B cell (primary cell): ENCODE measurements around the gene SART3. TPM values are rescaled to one million over a fixed set of nuclear protein-coding genes. Genes with fewer than 3 reads are reported as not detected.

ENCODE experiments used
- ATAC-seq: fragments of 200-7000 bp; cut with Tn5 transposase; one replicate; pipeline ENCODE4 v1.10.0; 2021; ENCODE audit warnings: low read depth, mild to moderate bottlenecking, moderate number of reproducible peaks, moderate library complexity
- CTCF ChIA-PET: fragments of 350-600 bp; sonication (Branson Sonifier 250); formaldehyde crosslinking; loops from one replicate; lab custom pipeline; 2021; ENCODE audit warnings: antibody characterized with exemption, inconsistent platforms; lab: Charles Lee
- POLR2A ChIA-PET: fragments of 350-600 bp; sonication (Branson Sonifier 250); formaldehyde crosslinking; loops from one replicate; lab custom pipeline; 2021; ENCODE audit warnings: antibody characterized with exemption; lab: Charles Lee
- DNase-seq: peaks from one replicate; pipeline ENCODE4 v3.0.0; 2013
- H2AFZ ChIP-seq: 2 replicates; pipeline ENCODE4 v1.6.1; 2012; ENCODE audit warnings: mild to moderate bottlenecking, low read depth, low read length; ENCODE audit not compliant: insufficient read depth, poor library complexity, severe bottlenecking
- H3K27ac ChIP-seq, 2 donors: 1 replicate in 1 of 2; 2 replicates in 1 of 2; pipeline ENCODE4 v1.5.1; 2012 to 2013; ENCODE audit warnings: low read length in 2 of 2, mild to moderate bottlenecking in 2 of 2, moderate library complexity in 1 of 2
- H3K27me3 ChIP-seq, 4 experiments: fragments of 200-600 bp in 1 of 4; sonication (generic) in 1 of 4; replicated peaks in 1 of 4; 1 replicate in 2 of 4; 2 replicates in 2 of 4; pipeline versions ENCODE4 v1.6.1 to v1.7.0; 2013 to 2016; ENCODE audit warnings: low read length in 3 of 4, mild to moderate bottlenecking in 2 of 4, mixed read lengths in 1 of 4, moderate library complexity in 1 of 4; ENCODE audit not compliant: insufficient read depth in 4 of 4, control insufficient read depth in 3 of 4; ENCODE audit errors: control extremely low read depth in 1 of 4
- H3K36me3 ChIP-seq, 2 experiments: replicated peaks in 1 of 2; 1 replicate in 1 of 2; 2 replicates in 1 of 2; pipeline versions ENCODE4 v1.6.1 to v1.7.1; 2013; ENCODE audit warnings: low read length in 1 of 2; ENCODE audit not compliant: insufficient read depth in 2 of 2, control insufficient read depth in 1 of 2; ENCODE audit errors: control extremely low read depth in 1 of 2, extremely low read depth in 1 of 2
- H3K4me1 ChIP-seq, 2 donors: fragments of 200-600 bp in 1 of 2; sonication (generic) in 1 of 2; 1 replicate in 1 of 2; 2 replicates in 1 of 2; pipeline versions ENCODE4 v1.5.1 to v1.6.1; 2013 to 2017; ENCODE audit warnings: low read length in 2 of 2; ENCODE audit not compliant: control insufficient read depth in 2 of 2, insufficient read depth in 2 of 2
- H3K4me2 ChIP-seq: replicated peaks from 2 replicates; pipeline ENCODE3; 2012; ENCODE audit warnings: mild to moderate bottlenecking, low read depth, low read length; ENCODE audit not compliant: poor library complexity, severe bottlenecking
- H3K4me3 ChIP-seq, 5 experiments: fragments of 200-600 bp in 1 of 5; sonication (generic) in 1 of 5; 1 replicate in 3 of 5; 2 replicates in 2 of 5; pipeline versions ENCODE4 v1.5.1 to v1.7.0; 2011 to 2016; ENCODE audit warnings: low read length in 4 of 5, mild to moderate bottlenecking in 4 of 5, low read depth in 2 of 5, control low read depth in 1 of 5, moderate library complexity in 1 of 5; ENCODE audit not compliant: insufficient read depth in 1 of 5; ENCODE audit errors: control extremely low read depth in 1 of 5, extremely low read depth in 1 of 5
- H3K79me2 ChIP-seq: fragments of 200-600 bp; sonication (generic); one replicate; pipeline ENCODE4 v1.6.0; 2016; ENCODE audit warnings: low read length; ENCODE audit not compliant: control insufficient read depth, insufficient read depth
- H3K9ac ChIP-seq: fragments of 200-600 bp; sonication (generic); 2 replicates; pipeline ENCODE4 v1.6.1; 2017; ENCODE audit warnings: mild to moderate bottlenecking, low read length, moderate library complexity
- H3K9me3 ChIP-seq, 3 donors: one replicate each; pipeline versions ENCODE4 v1.6.1 to v1.7.1; 2013; ENCODE audit warnings: low read length in 2 of 3; ENCODE audit not compliant: control insufficient read depth in 2 of 3, insufficient read depth in 1 of 3; ENCODE audit errors: control extremely low read depth in 1 of 3
- H4K20me1 ChIP-seq: 2 replicates; pipeline ENCODE4 v1.6.0; 2012; ENCODE audit warnings: mild to moderate bottlenecking, low read length; ENCODE audit not compliant: insufficient read depth, control insufficient read depth, poor library complexity, severe bottlenecking
- H3K27ac Mint-ChIP-seq: one replicate; pipeline ENCODE4 v1.8.0; 2021; ENCODE audit warnings: mixed read lengths
- H3K27me3 Mint-ChIP-seq: one replicate; pipeline ENCODE4 v1.8.0; 2021; ENCODE audit warnings: mixed read lengths
- H3K4me1 Mint-ChIP-seq: one replicate; pipeline ENCODE4 v1.8.0; 2021; ENCODE audit warnings: mixed read lengths
- H3K4me3 Mint-ChIP-seq: one replicate; pipeline ENCODE4 v1.8.0; 2021; ENCODE audit warnings: mixed read lengths
- H3K9me3 Mint-ChIP-seq: one replicate; pipeline ENCODE4 v1.8.0; 2022; ENCODE audit warnings: mixed read lengths; ENCODE audit not compliant: insufficient read depth
- CTCF ChIP-seq: fragments of 200-600 bp; IDR thresholded peaks from one replicate; pipeline ENCODE4 v1.8.0; 2022; ENCODE audit warnings: antibody characterized with exemption, mild to moderate bottlenecking
- EZH2 ChIP-seq: IDR thresholded peaks from 2 replicates; pipeline ENCODE4 v1.6.1; 2012; ENCODE audit warnings: borderline replicate concordance, low read depth, mild to moderate bottlenecking, moderate library complexity, low read length; ENCODE audit not compliant: insufficient read depth, poor library complexity, severe bottlenecking
- WGBS: methylation state at CpG from one replicate; pipeline ENCODE4 v1.1.5; 2013; ENCODE audit warnings: missing lambda C conversion rate; ENCODE audit not compliant: insufficient coverage; 5-methylcytosine and 5-hydroxymethylcytosine counted together
- intact Hi-C: fragments of 100-400 bp; cut with micrococcal nuclease; formaldehyde crosslinking; loops from one replicate; pipeline ENCODE4 v1.10.0; 2022
- polyA plus RNA-seq: library from polyadenylated mRNA; depleted of rRNA; stranded (reverse); fragments of >200 nt; gene quantifications from 2 replicates; pipeline ENCODE4 v1.2.3, GENCODE V29; 2012
- total RNA-seq, 2 donors: library from RNA; stranded (reverse); fragments of 120-200 nt in 1 of 2; gene quantifications; 1 replicate in 1 of 2; 2 replicates in 1 of 2; pipeline versions ENCODE4 v1.2.3 to v1.2.4, GENCODE V29; 2013 to 2022

Gene SART3
- total and polyA plus RNA-seq, 2 donors (not counting 1 experiment from before 2014, with no cell fraction given): 24.1 to 131 TPM

DNA sequence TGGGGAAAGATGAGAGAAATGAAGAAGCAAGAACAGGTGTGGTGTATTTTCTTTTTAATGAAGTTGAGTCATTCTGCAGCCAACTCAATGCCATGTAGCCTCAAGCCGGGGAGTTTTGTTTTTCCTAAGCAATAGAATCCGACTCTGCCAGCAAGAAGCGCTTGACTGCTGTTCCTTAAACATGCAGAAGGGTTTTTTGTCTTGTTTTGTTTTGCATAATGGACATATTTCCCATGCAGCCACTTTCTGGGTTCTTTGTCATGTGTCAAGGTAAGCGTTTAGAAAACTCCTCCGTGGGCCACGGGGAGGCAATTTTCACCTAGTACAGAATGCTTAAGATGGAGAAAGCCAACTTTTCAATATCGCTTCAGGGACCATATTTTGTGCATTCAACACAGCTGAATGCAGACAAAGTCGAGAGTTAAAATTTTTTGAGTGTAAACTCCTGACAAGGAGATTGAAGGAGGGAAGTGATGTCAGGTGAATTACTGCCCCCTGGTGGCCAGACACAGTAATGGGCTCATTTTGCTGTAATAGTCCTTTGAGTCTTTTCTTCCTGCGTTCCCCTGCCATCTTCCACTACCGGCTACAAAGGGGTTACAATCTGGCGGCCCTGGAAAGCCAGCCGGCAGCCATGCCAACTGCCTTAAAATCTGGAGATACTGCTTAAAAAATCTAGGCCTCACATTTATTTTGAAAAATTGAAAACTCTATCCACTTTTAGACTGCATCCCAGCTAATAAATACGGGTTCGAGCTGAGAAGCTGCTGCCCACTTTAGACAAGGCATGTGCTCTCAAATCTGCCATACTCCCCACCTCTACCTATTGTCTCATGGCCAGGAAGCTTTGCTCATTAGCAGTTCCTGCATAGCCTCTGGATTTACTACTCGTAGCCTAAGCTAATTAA is 49.1 kb downstream of the SART3 start:
- ATAC-seq: no peak
- Mint-ChIP-seq H3K27ac (peak overlapping the region; percentile 87), H3K4me3 (peak overlapping the region; percentile 87), H3K4me1 (peaks cover 39% of the 10 kb centered on the region), H3K27me3 (no peaks in the 10 kb centered on the region), H3K9me3 (no peaks in the 10 kb centered on the region)
- intact Hi-C loops: loop anchor here (1.0 to 5.0 kb wide), 3 partner anchors 594 to 836 kb away; no protein-coding TSS in a partner anchor
- Histone ChIP-seq H3K9ac (peak overlapping the region; percentile 38), H3K27ac (no peak overlapping the region), H3K36me3 (no peaks in the 10 kb centered on the region), H3K9me3 (no peaks in the 10 kb centered on the region), H3K4me3 (peak overlapping the region in 4 of 5 experiments; percentile 27 to 47 (median 28)), H3K27me3 (no peaks in the 10 kb centered on the region), H3K79me2 (peaks cover 8% of the 10 kb centered on the region), H3K4me2 (peak overlapping the region; percentile 59), H2AFZ (peak overlapping the region; percentile 43), H4K20me1 (no peaks in the 10 kb centered on the region), H3K4me1 (peaks cover 13 to 30% of the 10 kb centered on the region in 2 donors)
- ChIA-PET CTCF (interaction anchor here (0.6 to 3.0 kb wide), 18 partner anchors 10 to 836 kb away, joined by 3 to 30 read pairs (median 4); no protein-coding TSS in a partner anchor), POLR2A (interaction anchor here (0.7 kb wide), 1 partner anchor 15 kb away, joined by 3 read pairs; no protein-coding TSS in a partner anchor)
- WGBS: 32% methylated on average over 12 of the region's 15 CpGs
- TF ChIP-seq EZH2: no peak
- TF ChIP-seq CTCF: peak; percentile 90
- DNase-seq: peak; percentile 84
